GM18499 (cell line): ENCODE measurements around the gene SPARC.

Experiments used
- ATAC-seq: cut with Tn5 transposase; IDR thresholded peaks from one replicate; pipeline ENCODE4 v1.9.1; 2021; ENCODE audit warnings: moderate number of reproducible peaks; ENCODE audit not compliant: insufficient read depth, unreplicated experiment

SPARC gene

GRCh38 chr5:151628112-151628823 is 58.4 kb downstream of the SPARC start:
- ATAC-seq, result no peak

GRCh38 chr5:151627650-151628049 is 59.1 kb downstream of the SPARC start:
- no peak for ATAC-seq

GRCh38 chr5:151625285-151625684 is 61.4 kb downstream of the SPARC start:
- ATAC-seq, result no peak

- ATAC-seq, result no peak
Observed at GRCh38 chr5:151624476-151624875, 62.2 kb downstream of the SPARC start.

DNA sequence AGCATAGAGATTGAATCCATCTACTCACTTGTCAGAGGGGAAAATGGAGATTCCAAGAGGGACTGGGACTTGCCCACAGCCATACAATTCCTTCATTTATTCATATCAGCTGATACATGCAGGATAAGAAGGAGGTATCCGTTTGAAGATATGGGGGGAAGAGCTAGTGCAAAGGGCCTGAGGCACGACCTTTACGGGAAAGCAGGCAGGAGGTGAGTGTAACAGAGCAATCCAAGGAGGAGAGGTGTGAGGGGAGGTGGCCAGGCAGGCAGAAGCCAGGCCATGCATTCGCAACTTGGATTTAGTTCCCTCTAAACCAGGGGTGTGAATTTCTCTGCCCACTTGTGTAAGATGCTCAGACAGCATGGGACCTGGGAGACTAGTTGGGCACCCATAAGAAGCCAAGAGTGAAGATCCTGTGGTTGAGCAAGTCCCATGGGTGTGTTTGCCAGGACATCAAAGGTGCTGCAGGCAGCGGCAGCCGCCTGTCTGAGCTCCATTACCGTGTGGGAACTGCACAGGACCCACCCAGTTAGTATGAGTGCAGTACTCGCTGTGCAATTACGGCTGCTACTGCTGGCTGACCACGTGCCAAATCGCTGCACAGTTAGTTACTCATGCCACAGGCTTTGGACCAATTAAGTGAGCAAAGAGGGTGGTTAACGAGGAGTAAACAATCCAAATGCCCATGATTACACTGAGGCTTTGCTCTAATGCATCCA is 64.2 kb downstream of the SPARC start:
- no peak for ATAC-seq

GRCh38 chr5:151620461-151620840 is 66.3 kb downstream of the SPARC start:
- ATAC-seq, result no peak

- no peak for ATAC-seq
Observed at GRCh38 chr5:151619812-151620460, 66.8 kb downstream of the SPARC start.

- no peak for ATAC-seq
Observed at GRCh38 chr5:151618907-151619306, 67.8 kb downstream of the SPARC start.

- no peak for ATAC-seq
Observed at GRCh38 chr5:151617841-151618710, 68.6 kb downstream of the SPARC start.

DNA sequence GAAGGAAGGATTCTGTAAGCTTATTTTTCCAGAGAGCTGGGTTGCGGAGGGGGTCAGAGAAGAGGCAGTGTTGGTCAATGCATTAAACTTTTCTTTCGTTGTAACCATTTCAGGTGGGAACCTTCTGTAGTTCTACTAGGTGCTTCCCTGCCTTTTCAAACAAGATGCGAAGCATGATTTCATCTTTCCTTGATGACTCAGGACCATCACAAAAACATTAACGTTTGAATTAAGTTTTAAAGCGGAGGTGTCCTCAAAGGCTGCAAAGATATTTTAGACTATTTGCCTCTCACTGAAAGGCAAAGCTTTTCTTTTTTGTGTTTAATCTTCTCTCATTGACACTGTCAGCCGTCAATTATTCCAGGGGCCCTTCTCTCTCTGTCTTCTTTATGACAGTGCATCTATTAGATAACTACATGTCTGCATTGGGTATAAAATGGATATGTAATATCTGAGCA is 69.3 kb downstream of the SPARC start:
- ATAC-seq, result no peak

GRCh38 chr5:151615431-151615830 is 71.3 kb downstream of the SPARC start:
- ATAC-seq, result no peak

DNA sequence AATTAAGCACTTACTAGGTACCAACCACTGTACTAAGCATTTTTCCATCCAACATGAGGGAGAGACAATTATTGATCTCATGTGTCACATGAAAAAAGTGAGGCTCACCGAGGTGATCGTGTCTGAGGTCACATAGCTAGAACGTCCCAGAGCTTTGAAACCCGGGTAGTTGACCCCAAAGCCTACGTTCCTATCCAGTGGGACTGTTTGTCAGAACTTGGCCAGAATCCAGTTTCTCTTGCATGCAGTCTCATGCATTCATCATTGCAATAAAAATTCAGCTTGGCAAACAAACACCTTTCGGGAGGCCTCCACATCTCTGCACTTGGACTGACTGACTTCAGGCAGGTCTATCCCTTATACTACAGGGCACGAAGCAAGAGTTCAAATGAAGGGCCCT is 72.2 kb downstream of the SPARC start:
- no peak for ATAC-seq

- ATAC-seq, result peak; percentile 74
Observed at GRCh38 chr5:151612689-151613427, 73.9 kb downstream of the SPARC start.

DNA sequence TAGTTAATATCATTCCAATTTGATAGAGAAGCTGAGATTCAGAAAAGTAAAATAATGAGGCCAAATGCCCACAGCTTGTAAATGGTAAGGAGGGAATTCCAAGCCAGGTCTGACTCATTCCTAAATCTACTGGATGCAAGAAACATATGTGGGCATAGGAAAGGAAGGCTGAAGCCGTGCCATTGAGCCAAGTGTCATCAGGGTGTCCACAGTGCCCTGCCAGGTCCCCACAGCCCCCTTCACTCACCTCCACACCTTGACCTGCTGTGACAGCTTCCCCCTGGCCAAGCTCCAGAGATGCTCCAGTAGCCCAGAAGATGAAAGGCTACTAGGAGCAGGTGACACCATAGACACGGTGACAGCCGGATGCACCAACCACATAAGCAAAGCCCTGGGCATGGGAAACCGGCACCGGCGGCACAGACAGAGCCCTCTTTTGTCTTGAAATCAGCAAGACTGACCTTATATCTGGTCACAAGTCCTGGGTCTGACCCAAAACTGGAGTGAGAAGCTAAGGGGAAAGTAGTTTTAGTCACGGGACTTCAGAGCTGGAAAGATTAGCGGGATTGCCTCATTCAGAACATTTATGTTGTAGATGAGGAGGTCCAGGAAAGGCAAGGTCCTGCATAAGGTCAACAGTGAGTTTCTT is 75.5 kb downstream of the SPARC start:
- no peak for ATAC-seq
